Measurements from ENCODE around the gene EHD4.

- TF ChIP-seq CTCF (IDR thresholded peaks at IDR 0.05): no peak
- TF ChIP-seq POLR2AphosphoS5 (IDR thresholded peaks at IDR 0.05; ENCODE audit: low read depth, low read length): no peak
- TF ChIP-seq YY1 (IDR thresholded peaks at IDR 0.05; ENCODE audit: low read depth): no peak
- TF ChIP-seq JUND (IDR thresholded peaks at IDR 0.05): no peak
- no peak for TF ChIP-seq USF2 (IDR thresholded peaks at IDR 0.05; ENCODE audit: borderline replicate concordance, low read depth, low read length)
- no peak for TF ChIP-seq RFX5 (IDR thresholded peaks at IDR 0.05; ENCODE audit: low read length)
- no peak for TF ChIP-seq MXI1 (IDR thresholded peaks at IDR 0.05; ENCODE audit: low read depth, low read length)
- no peak for TF ChIP-seq GABPA (IDR thresholded peaks at IDR 0.05; ENCODE audit: low read depth)
- TF ChIP-seq TCF12 (IDR thresholded peaks at IDR 0.05): no peak
- TF ChIP-seq EZH2phosphoT487 (IDR thresholded peaks at IDR 0.05; ENCODE audit: borderline replicate concordance, low read depth): no peak
- no peak for TF ChIP-seq CHD2 (IDR thresholded peaks at IDR 0.05; ENCODE audit: low read length, partially characterized antibody)
- no peak for TF ChIP-seq ELF1 (IDR thresholded peaks at IDR 0.05)
- TF ChIP-seq REST (IDR thresholded peaks at IDR 0.05; ENCODE audit: low read depth, low read length): no peak
- TF ChIP-seq RXRA (IDR thresholded peaks at IDR 0.05; ENCODE audit: borderline replicate concordance, low read depth): no peak
Observed at GRCh38 chr15:42002333-42002732, 30.0 kb upstream of the EHD4 start.

Measured in SK-N-SH (cell line).